ENCODE data around the gene NRG2.

GRCh38 chr5:139839232-139839815, 203.8 kb downstream of the NRG2 start:
- TF ChIP-seq CTCF (conservative IDR thresholded peaks at IDR 0.05; ENCODE audit: low read depth in 2 of 2) = no peak
- no peak for TF ChIP-seq JUNB (IDR thresholded peaks at IDR 0.05; ENCODE audit: unreplicated experiment)
- TF ChIP-seq, protein P1, sequence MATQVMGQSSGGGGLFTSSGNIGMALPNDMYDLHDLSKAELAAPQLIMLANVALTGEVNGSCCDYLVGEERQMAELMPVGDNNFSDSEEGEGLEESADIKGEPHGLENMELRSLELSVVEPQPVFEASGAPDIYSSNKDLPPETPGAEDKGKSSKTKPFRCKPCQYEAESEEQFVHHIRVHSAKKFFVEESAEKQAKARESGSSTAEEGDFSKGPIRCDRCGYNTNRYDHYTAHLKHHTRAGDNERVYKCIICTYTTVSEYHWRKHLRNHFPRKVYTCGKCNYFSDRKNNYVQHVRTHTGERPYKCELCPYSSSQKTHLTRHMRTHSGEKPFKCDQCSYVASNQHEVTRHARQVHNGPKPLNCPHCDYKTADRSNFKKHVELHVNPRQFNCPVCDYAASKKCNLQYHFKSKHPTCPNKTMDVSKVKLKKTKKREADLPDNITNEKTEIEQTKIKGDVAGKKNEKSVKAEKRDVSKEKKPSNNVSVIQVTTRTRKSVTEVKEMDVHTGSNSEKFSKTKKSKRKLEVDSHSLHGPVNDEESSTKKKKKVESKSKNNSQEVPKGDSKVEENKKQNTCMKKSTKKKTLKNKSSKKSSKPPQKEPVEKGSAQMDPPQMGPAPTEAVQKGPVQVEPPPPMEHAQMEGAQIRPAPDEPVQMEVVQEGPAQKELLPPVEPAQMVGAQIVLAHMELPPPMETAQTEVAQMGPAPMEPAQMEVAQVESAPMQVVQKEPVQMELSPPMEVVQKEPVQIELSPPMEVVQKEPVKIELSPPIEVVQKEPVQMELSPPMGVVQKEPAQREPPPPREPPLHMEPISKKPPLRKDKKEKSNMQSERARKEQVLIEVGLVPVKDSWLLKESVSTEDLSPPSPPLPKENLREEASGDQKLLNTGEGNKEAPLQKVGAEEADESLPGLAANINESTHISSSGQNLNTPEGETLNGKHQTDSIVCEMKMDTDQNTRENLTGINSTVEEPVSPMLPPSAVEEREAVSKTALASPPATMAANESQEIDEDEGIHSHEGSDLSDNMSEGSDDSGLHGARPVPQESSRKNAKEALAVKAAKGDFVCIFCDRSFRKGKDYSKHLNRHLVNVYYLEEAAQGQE (IDR thresholded peaks at IDR 0.05; ENCODE audit: unreplicated experiment) = no peak
- no peak for TF ChIP-seq EZH2 (IDR thresholded peaks at IDR 0.05; ENCODE audit: low read depth, unreplicated experiment)
- TF ChIP-seq POLR2AphosphoS5 (IDR thresholded peaks at IDR 0.05; ENCODE audit: low read depth) = no peak
- TF ChIP-seq ZNF331 (CRISPR knock-in tag; IDR thresholded peaks at IDR 0.05; ENCODE audit: low read depth) = no peak
- TF ChIP-seq CREB1 (CRISPR knock-in tag; IDR thresholded peaks at IDR 0.05; ENCODE audit: low read depth) = no peak

Data from GM23338 (cell line).